Mucosa of descending colon (tissue), 3 donors: ENCODE data around the gene ST3GAL3. TPM values are rescaled to one million over a fixed set of nuclear protein-coding genes. Genes with fewer than 3 reads are reported as not detected.
"Not testable (repeated sequence)": the region's sequence is repeated elsewhere in the genome, so short reads cannot be mapped to it uniquely, and the experiment has no call there.

Experiments
- ATAC-seq: fragments of 200-7000 bp; cut with Tn5 transposase; one replicate; pipeline ENCODE4 v1.9.1; 2020; ENCODE audit warnings: mild to moderate bottlenecking, moderate library complexity
- DNase-seq, 3 donors: peaks; one replicate each; pipeline ENCODE4 v3.0.0-alpha.2; 2020
- H3K36me3 ChIP-seq: fragments of 200-600 bp; one replicate; pipeline ENCODE4 v1.8.0; 2021; ENCODE audit warnings: low read depth, mild to moderate bottlenecking
- H3K4me1 ChIP-seq: fragments of 200-600 bp; one replicate; pipeline ENCODE4 v1.8.0; 2021; ENCODE audit warnings: low read depth, mild to moderate bottlenecking
- H3K4me3 ChIP-seq: fragments of 200-600 bp; one replicate; pipeline ENCODE4 v1.8.0; 2021; ENCODE audit warnings: mild to moderate bottlenecking
- H3K9me3 ChIP-seq: fragments of 200-600 bp; one replicate; pipeline ENCODE4 v1.8.0; 2021; ENCODE audit warnings: mild to moderate bottlenecking
- intact Hi-C, 2 donors: fragments of 100-400 bp; cut with DNase I in 1 of 2; cut with micrococcal nuclease in 1 of 2; formaldehyde crosslinking; loops; one replicate each; pipeline versions ENCODE4 v1.11.0 to v1.11.1; 2022; cut with DNase I, micrococcal nuclease
- total RNA-seq, 3 donors: library from RNA; stranded (reverse); fragmentation: NEBNext Ultra II Directional in 2 of 3; extraction: Animal tissue kit (Norgen Biotek cat#: 25700) in 2 of 3; gene quantifications; one replicate each; pipeline versions ENCODE4 v1.2.1 to v1.2.4, GENCODE V29; 2021 to 2023
- TF ChIP-seq, protein P1 (sequence below): fragments of 200-600 bp; IDR thresholded peaks from one replicate; pipeline ENCODE4 v1.8.0; 2022; ENCODE audit warnings: antibody characterized with exemption, mild to moderate bottlenecking
- donor health status: DM: no; HTN: no; CAD: no; lungs with moderate emphysema.
- donor health status: DM: no; HTN: no; CAD: no.
- donor health status: DM: no; HTN: yes; CAD: no.

The ST3GAL3 gene
- total RNA-seq, 3 donors from 2014 or later = 9.5 to 26.3 (median 18.2) TPM

DNA sequence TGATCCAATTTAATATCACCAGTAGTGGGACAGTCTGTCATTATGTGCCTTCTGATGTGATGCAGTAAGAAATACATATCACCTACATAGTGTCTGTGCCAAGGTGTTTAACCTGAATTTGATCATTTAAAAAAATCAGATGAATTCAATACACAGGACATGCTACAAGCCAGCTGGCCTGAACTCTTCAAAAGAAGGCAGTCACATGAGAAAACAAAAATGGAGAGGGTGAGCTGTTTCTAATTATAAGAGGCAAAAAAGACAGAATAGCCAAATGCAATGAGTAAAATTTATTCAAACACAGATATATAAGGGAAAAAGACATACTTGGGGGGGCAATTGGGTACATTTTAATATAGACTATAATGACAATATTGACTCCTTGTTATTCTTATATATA is 66.5 kb downstream of the ST3GAL3 start:
- no peaks in the 10 kb centered on the region for H3K36me3 ChIP-seq
- no peaks in the 10 kb centered on the region for H3K9me3 ChIP-seq
- DNase-seq (no peak), ATAC-seq (no peak)
- no peak overlapping the region for H3K4me3 ChIP-seq
- TF ChIP-seq, protein P1, sequence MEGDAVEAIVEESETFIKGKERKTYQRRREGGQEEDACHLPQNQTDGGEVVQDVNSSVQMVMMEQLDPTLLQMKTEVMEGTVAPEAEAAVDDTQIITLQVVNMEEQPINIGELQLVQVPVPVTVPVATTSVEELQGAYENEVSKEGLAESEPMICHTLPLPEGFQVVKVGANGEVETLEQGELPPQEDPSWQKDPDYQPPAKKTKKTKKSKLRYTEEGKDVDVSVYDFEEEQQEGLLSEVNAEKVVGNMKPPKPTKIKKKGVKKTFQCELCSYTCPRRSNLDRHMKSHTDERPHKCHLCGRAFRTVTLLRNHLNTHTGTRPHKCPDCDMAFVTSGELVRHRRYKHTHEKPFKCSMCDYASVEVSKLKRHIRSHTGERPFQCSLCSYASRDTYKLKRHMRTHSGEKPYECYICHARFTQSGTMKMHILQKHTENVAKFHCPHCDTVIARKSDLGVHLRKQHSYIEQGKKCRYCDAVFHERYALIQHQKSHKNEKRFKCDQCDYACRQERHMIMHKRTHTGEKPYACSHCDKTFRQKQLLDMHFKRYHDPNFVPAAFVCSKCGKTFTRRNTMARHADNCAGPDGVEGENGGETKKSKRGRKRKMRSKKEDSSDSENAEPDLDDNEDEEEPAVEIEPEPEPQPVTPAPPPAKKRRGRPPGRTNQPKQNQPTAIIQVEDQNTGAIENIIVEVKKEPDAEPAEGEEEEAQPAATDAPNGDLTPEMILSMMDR = no peak
- intact Hi-C loops = no loop called here
- no peaks in the 10 kb centered on the region for H3K4me1 ChIP-seq

GRCh38 chr1:43774359-43774758 is 67.0 kb downstream of the ST3GAL3 start:
- no peak overlapping the region for H3K4me3 ChIP-seq
- intact Hi-C loops = no loop called here
- H3K4me1 ChIP-seq = no peaks in the 10 kb centered on the region
- ATAC-seq (no peak), DNase-seq (no peak)
- H3K36me3 ChIP-seq = no peaks in the 10 kb centered on the region
- TF ChIP-seq, protein P1 = no peak
- no peaks in the 10 kb centered on the region for H3K9me3 ChIP-seq

DNA sequence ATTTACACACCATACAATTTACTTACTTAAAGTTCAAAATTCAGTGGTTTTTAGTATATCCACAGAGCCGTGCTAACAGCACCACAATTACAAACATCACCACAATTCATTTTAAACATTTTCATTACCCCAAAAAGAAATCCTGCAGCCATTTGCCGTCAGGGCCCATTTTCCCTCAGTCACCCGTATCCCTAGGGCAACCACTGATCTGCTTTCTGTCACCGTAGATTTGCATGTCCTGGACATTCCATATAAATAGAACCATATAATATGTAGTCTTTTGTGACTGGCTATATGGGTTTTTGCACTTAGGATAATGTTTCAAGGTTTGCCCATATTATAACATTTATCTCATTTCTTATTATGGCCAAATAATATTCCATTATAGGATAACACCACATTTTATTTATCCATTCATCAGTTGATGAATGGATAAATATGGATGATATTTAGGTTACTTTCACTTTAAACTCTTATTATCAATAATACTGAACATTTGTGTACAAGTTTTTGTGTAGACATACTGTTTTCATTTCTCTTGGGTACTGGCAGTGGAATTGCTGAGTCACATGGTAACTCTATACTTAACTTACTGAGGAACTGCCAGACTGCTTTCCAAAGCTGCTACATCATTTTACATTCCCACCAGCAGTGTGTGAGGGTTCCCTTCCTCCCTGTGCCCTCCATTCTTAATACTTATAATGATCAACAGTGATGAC is 68.9 kb downstream of the ST3GAL3 start:
- intact Hi-C loops = no loop called here
- DNase-seq (no peak), ATAC-seq (no peak)
- Histone ChIP-seq H3K4me3 (no peak overlapping the region), H3K36me3 (no peaks in the 10 kb centered on the region), H3K4me1 (no peaks in the 10 kb centered on the region), H3K9me3 (peaks cover 2% of the 10 kb centered on the region)
- TF ChIP-seq, protein P1 = no peak

GRCh38 chr1:43777916-43778315 is 70.6 kb downstream of the ST3GAL3 start:
- H3K36me3 ChIP-seq, H3K4me3 ChIP-seq, intact Hi-C loops, ATAC-seq, H3K9me3 ChIP-seq, DNase-seq, H3K4me1 ChIP-seq: not testable (repeated sequence)

DNA sequence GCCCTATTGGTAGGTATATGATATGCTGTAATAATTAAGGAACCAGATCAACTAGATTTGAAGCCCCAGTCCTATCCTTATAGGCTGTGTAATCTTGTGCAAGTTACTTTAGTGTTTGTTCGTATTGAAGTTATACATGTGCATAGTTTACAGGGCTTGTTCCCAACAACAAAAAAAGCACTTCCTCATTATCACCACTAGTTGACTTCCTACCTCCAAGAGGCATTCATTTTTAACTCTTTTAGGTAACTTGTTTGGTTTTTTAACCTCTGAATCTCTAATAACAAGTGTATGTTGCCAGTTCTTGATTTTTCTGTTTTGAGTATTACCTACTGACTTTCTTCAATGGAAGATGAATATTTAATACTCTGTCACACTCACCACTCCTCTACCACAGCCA is 71.9 kb downstream of the ST3GAL3 start:
- Histone ChIP-seq H3K9me3 (peaks cover 2% of the 10 kb centered on the region), H3K36me3 (no peaks in the 10 kb centered on the region), H3K4me1 (no peaks in the 10 kb centered on the region), H3K4me3 (no peak overlapping the region)
- intact Hi-C loops = no loop called here
- TF ChIP-seq, protein P1 = no peak
- ATAC-seq (no peak), DNase-seq (no peak)

- Histone ChIP-seq H3K4me1 (no peaks in the 10 kb centered on the region), H3K4me3 (no peak overlapping the region), H3K36me3 (no peaks in the 10 kb centered on the region), H3K9me3 (peaks cover 2% of the 10 kb centered on the region)
- DNase-seq (no peak), ATAC-seq (no peak)
- intact Hi-C loops = no loop called here
- TF ChIP-seq, protein P1 = no peak
Observed at GRCh38 chr1:43779805-43780403, 72.6 kb downstream of the ST3GAL3 start.
